ENCODE results near the gene UBL7.

- TF ChIP-seq CTCF (IDR thresholded peaks at IDR 0.05) = no peak
- no peak for TF ChIP-seq EZH2 (IDR thresholded peaks at IDR 0.05; ENCODE audit: borderline replicate concordance, insufficient read depth, low read depth, low read length, poor library complexity, severe bottlenecking)
Measured at GRCh38 chr15:74429781-74430400, 31.1 kb downstream of the UBL7 start.

All from B cell (primary cell).